KG1 (cell line): ENCODE results near the gene TMEM62.
"Not testable (repeated sequence)": the region's sequence is repeated elsewhere in the genome, so short reads cannot be mapped to it uniquely, and the experiment has no call there.

Experiments used
- DNase-seq: peaks from one replicate; lab custom pipeline; 2025; lab: John Stamatoyannopoulos, UW

The TMEM62 gene

DNA sequence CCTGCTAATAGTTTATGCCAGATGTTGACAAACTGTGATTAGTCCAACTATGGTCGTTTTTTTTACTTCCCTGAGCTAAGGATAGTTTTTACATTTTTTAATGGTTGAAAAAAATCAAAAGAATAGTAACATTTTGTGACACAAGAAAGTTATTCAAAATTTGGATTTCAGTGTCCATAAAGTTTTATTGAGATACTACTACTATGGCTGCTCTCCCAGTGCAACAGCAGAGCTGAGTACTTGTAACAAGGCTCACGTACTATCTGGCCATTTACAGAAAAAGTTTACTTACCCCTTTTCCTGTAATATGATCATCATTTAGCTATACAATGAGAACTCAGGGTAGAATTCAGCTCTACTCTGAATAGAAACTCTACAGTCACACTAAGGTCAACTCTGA, 11.5 kb upstream of the TMEM62 start:
- DNase-seq: no peak

DNA sequence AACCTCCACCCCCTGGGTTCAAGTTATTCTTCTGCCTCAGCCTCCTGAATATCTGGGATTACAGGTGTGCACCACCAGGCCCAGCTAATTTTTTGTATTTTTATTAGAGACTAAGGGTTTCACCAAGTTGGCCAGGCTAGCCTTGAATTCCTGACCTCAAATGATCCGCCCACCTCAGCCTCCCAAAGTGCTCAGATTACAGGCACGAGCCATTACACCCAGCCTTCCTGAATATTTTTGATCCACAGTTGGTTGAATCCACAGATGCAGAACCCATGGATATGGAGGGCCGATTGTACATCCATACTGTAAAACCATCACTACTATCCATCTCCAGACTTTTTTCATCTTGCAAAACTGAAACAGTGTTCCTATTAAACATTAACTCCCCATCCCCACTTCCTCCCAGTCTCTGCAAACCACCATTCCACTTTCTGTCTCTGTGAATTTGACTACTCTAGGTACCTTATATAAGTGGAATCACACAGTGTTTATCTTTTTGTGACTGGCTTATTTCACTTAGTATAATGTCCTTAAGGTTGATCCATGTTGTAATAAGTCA, 8.2 kb upstream of the TMEM62 start:
- DNase-seq: no peak

DNA sequence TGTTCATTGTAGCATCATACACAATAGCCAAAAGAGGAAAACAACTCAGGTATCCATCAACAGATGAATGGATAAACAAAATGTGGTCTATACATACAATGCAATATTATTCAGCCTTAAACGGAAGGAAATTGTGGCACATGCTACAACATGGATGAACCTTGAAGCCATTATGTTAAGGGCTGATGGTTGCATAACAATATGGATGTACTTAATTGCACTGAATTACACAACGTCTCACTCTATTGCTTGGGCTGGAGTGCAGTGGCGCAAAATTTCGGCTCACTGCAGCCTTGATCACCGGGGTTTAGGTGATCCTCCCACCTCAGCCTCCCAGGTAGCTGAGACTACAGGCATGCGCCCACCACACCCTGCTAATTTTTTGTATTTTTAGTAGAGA, 7.0 kb upstream of the TMEM62 start:
- no peak for DNase-seq

DNA sequence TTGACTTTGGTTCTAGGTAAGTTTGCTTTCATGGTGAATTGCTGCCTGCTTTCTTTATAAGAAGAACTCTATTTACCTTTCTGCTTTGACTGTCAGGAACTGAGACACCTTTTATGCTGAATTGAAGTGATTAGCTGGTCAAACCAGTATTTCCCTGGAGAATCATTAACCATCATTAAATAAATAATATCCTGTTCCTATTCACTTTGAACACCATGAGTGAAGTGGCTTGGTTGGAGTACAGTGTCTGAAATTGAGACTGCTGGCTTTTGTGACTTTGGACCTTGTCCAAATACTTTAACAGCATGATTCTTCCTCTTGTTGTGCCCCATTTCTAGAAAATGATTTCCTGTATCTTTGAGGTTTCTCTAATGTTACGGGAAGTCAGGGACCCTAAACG, 5.6 kb upstream of the TMEM62 start:
- DNase-seq: no peak

DNA sequence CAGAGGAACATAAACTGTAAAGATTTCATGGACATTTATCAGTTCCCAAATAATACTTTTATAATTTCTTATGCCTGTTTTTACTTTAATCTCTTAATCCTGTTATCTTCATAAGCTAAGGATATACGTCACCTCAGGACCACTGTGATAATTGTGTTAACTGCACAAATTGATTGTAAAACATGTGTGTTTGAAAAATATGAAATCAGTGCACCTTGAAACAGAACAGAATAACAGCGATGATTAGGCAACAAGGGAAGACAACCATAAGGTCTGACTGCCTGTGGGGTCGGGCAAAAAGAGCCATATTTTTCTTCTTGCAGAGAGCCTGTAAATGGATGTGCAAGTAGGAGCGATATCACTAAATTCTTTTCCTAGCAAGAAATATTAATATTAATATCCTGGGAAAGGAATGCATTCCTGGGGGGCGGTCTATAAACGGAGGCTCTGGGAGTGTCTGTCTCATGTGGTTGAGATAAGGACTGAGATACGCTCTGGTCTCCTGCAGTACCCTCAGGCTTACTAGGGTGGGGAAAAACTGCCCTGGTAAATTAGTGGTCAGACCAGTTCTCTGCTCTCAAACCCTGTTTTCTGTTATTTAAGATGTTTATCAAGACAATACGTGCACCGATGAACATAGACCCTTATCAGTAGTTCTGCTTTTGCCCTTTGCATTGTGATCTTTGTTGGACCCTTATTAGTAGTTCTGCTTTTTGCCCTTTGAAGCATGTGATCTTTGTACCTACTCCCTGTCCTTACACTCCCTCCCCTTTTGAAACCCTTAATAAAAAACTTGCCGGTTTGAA, 5.0 kb upstream of the TMEM62 start:
- not testable (repeated sequence) for DNase-seq

DNA sequence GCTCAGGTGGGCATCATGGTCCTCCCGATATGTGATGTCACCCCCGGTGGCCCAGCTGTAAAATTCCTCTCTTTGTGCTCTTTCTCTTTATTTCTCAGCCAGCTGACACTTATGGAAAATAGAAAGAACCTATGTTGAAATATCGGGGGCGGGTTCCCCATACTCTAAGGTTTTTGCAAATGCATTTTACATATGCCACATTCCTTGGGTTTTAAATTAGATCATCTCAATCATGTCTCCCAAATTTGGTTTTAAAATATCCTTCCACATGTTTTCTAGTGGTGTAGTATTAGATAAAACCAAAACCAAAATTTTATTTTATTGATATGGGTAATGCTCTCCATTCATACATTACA, 4.4 kb upstream of the TMEM62 start:
- DNase-seq: no peak

DNA sequence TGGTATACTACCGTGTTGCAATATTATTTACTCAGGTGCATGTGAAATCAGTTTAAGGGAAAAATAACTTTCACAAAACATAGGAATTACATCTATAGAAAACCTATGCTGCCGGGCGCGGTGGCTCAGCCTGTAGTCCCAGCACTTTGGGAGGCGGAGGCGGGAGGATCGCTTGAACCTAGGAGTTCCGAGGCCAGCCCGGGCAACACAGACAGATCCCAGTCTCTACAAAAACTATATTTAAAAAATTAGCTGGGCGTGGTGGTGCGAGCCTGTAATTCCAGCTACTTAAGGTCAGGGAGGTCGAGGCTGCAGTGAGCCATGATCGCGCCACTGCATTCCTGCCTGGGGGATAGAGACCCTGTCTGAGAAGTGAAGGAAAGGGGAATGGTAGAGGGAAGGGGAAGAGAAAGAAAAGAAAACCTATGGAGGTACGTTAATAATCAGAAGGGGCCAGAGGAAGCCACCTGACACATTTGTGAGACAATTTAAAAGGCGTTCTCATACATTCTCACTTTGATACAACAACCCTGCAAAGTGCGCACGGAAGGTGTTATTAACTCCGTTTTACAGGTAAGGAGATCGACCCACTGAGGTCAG, 456 bp upstream of the TMEM62 start:
- DNase-seq: no peak

DNA sequence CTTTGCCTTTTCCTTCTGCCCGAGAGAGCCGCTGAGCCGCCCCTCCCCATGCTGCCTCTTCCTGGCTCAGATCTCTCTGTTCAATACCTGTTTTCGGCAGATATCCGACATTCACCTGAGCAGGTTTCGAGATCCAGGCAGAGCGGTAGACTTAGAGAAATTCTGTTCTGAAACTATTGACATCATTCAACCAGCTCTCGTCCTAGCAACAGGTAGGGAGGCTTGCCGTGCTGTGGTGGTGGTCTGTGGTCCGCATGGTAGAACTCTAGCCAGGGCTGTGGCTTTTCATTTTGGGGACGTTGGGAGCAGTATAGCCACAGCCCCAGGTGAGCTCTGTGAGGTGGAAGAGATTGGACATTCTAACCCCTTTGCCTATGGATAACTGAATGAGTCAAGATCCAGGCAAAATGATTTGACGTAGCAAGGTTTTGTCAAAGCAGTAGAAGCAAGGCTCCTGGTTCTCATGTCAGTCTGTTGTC, 810 bp downstream of the TMEM62 start:
- DNase-seq: no peak

DNA sequence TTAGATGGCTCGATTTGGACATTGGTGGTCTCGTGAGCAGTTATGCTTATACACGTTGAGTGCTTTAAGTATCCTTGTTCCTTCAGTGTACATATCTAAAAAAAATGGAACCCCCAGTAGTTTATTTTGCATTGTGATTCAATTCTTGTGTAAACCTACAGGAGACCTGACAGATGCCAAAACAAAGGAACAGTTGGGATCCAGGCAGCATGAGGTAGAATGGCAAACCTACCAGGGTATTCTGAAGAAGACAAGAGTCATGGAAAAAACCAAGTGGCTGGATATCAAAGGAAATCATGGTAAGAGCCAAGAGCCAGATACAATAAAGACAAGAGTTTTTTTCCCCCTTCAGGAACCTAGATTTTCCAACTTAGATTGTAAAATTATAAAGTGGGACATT, 2.0 kb downstream of the TMEM62 start:
- no peak for DNase-seq

DNA sequence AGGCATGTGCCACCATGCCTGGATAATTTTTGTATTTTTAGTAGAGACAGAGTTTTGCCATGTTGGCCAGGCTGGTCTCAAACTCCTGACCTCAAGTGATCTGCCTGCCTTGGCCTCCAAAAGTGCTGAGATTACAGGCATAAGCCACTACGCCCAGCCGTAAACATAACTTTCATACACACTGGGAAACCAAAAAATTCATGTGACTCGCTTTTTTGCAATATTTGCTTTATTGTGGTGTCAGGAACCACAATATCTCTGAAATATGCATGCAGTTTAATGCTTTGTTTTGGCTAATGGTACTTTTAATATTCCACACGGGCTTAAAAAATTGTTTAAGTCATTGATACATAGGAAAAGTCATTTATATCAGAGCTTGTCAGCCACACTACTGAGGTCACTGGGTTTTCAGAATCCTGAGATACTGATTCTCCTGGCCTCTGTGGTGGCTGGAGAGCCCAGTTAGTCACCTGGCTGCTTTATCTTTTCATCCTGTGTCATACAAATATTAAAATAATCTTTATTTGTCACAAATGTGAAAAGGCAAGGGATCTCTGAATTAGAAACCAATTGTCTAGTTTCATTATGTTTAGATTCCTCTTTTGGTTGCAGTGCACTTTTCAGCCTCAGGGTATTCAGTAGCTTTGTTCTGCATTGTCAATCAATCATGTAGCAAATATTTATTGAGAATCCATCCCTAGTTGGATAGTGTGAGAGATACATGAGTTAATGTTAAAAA, 10.0 kb downstream of the TMEM62 start:
- no peak for DNase-seq

DNA sequence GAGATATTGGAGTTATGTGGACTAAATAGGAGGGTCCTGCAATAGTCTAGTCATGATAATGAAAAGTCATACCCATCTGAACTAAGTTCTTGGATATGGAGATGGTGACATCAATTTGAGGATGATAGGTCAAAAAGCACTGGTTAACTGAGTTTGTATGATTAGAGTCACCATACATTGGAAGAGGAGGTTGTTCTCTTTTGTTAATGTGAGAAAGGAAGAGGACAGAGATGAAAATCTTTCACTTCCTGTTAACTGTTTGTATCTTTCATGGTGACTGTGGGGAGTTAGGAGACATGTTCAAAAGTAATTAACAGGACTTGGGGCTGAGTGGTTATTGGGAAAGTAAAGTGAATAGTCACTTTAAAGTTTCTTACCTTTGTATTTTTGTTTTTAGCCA, 11.1 kb downstream of the TMEM62 start:
- DNase-seq: no peak

DNA sequence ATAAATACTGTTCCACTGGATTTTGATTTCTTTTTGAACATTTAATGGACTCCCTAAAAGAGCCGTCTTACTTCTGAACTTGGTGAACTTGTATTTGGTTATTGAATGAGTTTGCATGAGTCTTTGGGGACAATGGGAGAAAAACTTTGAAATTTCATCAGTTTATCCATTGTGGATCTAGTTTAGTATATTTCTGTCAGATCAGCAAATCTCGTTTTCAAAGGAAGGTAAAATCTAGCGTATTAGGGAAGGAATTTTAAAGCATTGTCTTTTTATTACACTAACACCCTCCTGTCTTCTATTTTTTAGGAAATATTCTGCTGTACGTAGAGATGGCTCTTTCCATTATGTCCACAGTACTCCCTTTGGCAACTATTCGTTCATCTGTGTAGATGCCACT, 12.8 kb downstream of the TMEM62 start:
- no peak for DNase-seq

DNA sequence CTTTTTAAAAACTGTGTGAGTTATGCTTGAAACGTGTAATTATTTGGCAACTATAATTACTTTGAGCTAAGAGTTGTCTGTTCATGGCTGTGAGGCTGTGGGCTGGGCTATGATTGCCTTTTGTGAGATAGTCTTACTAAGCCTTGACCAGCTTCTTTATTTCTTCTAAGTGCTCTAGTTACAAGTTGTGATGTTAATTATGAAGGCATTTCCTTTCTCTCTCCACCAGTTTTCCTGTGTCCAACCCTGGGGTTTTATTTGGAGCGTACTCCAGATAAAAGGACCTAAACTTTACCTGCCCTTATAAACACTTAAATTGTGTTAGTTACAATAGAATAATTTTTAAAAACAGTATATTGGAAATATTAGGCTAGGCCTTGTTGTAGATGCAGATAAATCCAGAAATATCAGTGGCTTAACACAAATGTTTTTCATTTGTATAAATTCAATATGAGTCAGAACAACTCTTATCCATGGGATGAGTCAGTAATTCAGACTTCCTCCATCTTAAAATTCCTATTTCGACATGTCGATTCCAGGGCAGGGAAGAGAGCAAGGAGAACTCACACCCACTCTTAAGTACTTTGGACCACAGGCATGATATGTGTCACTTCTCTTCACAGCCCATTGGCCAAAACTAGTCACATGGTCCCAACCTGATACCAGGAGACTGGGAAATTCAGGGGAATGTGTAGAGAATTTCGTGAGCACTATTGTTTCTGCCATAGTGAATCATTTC, 17.0 kb downstream of the TMEM62 start:
- DNase-seq: no peak

DNA sequence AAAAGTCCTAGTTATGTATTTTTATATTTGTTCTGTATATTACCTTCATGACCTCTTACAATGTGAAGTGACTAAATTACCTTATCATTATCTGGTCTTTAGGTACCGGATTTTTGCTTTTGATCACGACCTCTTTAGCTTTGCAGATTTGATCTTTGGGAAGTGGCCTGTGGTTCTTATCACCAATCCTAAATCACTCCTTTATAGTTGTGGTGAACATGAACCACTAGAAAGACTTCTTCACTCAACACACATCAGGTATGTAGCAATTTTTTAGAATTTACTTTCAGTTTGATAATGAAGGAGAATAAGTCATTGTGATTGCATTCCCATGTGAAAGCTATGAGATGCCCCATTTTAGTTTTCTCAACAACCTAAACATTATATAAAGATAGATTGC, 18.3 kb downstream of the TMEM62 start:
- no peak for DNase-seq

DNA sequence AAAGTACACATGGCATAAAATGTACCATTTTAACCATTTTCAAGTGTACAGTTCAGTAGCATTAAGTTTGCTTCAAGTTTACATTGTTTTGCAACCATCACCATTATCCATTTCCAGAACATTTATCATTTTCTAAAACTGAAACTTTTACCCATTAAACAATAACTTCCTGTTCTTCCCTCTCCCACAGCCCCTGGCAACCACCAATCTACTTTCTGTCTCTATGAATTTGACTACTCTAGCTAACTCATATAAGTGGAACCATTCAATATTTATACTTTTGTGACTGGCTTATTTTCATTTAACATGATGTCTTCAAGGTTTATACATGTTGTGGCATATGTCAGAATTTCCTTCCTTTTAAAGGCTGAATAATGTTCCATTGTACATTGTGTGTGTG, 19.9 kb downstream of the TMEM62 start:
- DNase-seq: no peak

DNA sequence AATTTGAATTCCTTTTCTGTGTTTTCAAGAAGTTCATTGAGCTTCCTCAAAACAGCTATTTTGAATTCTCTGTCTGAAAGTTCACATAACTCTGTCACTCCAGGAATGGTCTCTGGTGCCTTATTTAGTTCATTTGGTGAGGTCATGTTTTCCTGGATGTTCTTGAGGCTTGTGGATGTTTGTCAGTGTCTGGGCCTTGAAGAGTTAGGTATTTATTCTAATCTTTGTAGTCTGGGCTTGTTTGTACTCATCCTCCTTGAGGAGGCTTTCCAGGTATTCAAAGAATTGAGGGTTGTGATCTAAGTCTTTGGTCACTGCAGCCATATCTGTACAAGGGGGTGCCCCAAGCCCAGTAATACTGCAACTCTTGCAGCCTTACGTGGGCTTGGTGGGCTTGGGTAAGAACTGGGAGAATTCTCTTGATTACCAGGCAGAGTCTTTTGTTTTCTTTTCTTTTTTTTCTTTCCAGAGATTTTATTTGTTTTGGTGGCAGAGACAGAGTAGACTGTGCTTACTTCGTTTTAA, 32.5 kb downstream of the TMEM62 start:
- DNase-seq: no peak

DNA sequence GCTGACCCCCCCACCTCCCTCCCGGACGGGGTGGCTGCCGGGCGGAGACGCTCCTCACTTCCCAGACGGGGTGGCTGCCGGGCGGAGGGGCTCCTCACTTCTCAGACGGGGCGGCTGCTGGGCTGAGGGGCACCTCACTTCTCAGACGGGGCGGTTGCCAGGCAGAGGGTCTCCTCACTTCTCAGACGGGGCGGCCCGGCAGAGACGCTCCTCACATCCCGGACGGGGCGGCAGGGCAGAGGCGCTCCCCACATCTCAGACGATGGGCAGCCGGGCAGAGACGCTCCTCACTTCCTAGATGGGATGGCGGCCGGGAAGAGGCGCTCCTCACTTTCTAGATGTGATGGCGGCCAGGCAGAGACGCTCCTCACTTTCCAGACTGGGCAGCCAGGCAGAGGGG, 33.9 kb downstream of the TMEM62 start:
- not testable (repeated sequence) for DNase-seq

DNA sequence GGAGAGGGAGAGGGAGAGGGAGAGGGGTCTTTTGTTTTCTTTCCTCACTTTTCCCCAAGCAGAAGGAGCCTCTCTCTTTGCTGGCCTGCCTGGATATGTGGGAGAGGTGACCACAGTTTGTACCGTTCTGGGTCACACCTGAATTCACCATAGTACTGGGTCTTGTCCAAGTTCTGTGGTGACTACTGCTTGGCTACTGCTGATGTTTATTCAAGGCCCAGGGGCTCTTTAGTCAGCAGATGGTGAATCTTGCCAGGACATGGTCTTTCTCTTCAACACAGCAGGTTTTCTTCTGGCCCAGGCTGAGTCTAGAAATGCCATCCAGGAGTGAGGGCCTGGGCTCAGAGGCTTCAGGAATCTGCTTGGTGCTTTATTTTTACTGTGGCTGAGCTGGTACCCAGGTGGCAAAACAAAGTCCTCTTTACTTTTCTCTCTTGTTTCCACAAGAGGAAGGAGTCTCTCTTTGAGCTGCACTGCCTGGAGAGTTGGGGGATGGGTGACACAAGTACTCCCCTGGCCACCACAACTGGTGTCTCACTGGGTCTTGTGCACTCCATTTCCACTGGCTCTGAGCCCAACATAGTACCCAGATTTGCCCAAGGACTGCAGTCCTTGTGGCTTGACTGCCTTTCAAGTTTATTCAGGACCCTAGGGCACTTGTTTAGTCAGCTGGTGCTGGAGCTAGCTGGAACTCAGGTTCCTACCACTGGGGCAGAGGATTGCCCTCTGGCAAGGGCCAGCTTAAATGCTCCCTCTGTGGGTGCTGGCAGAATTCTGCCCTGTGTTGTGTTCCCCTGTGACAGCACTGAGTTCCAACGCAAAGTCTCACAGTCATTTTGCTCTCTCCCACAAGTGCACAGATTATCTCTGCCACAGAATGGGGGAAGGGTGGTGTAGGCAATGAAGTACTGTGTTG, 35.1 kb downstream of the TMEM62 start:
- DNase-seq: no peak

DNA sequence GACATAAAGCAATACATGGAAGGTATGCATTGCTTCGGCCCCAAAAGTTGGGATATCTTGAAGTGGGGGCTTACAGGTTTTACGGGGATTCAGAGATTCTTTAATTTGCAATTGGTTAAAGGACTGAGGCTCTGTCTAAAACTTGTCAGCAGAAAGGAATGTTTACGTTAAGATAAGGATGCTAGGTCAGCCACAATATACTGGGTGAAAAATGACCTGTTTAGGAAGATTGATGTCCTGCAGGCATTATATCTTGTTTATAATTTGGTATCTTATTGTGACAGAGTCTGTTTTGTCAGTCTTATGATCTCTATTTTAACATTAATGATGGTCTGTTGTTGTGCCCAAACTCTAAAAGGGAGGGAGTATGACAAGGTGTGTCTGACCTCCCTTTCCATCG, 36.5 kb downstream of the TMEM62 start:
- no peak for DNase-seq

DNA sequence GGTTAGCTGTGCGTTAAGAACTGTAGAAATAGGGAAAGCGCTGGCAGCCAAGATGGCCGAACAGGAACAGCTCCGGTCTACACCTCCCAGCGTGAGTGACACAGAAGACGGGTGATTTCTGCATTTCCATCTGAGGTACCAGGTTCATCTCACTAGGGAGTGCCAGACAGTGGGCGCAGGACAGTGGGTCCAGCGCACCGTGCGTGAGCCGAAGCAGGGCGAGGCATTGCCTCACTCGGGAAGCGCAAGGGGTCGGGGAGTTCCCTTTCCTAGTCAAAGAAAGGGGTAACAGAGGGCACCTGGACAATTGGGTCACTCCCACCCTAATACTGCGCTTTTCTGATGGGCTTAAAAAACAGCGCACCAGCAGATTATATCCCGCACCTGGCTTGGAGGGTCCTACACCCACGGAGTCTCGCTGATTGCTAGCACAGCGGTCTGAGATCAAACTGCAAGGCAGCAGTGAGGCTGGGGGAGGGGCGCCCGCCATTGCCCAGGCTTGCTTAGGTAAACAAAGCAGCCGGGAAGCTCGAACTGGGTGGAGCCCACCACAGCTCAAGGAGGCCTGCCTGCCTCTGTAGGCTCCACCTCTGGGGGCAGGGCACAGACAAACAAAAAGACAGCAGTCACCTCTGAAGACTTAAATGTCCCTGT, 42.4 kb downstream of the TMEM62 start:
- DNase-seq: not testable (repeated sequence)
